Vagina (tissue), 2 donors: ENCODE results near the gene MYLK4.

Experiments
- CTCF ChIP-seq, 3 experiments: fragments of 450-650 bp in 2 of 3; fragments of 200-600 bp in 1 of 3; sonication (generic) in 1 of 3; IDR thresholded peaks; one replicate each; pipeline ENCODE4 v1.5.1; 2017 to 2019; ENCODE audit warnings: antibody characterized with exemption in 3 of 3, mild to moderate bottlenecking in 2 of 3, moderate library complexity in 2 of 3
- POLR2A ChIP-seq, 2 donors: fragments of 450-650 bp; IDR thresholded peaks; one replicate each; pipeline ENCODE4 v1.6.1; 2017; ENCODE audit warnings: antibody characterized with exemption in 2 of 2, mild to moderate bottlenecking in 2 of 2, moderate library complexity in 2 of 2
- POLR2AphosphoS5 ChIP-seq, 2 donors: sonication (generic); formaldehyde crosslinking; IDR thresholded peaks; one replicate each; pipeline ENCODE4 v1.9.0; 2017; ENCODE audit warnings: antibody characterized with exemption in 2 of 2, mild to moderate bottlenecking in 2 of 2, low read depth in 1 of 2; ENCODE audit not compliant: insufficient read depth in 1 of 2

- TF ChIP-seq CTCF (IDR thresholded peaks at IDR 0.05) (no peak), POLR2AphosphoS5 (IDR thresholded peaks at IDR 0.05; ENCODE audit: insufficient read depth in 1 of 2, low read depth in 1 of 2) (no peak), POLR2A (IDR thresholded peaks at IDR 0.05) (no peak)
Measured at GRCh38 chr6:2797564-2798031, 46.9 kb upstream of the MYLK4 start.
